ENCODE results near the gene LRRC63. TPM values are rescaled to one million over a fixed set of nuclear protein-coding genes. Genes with fewer than 3 reads are reported as not detected.

LRRC63 gene
- polyA plus RNA-seq, 3 donors = 0.36 TPM; not detected in 2

DNA sequence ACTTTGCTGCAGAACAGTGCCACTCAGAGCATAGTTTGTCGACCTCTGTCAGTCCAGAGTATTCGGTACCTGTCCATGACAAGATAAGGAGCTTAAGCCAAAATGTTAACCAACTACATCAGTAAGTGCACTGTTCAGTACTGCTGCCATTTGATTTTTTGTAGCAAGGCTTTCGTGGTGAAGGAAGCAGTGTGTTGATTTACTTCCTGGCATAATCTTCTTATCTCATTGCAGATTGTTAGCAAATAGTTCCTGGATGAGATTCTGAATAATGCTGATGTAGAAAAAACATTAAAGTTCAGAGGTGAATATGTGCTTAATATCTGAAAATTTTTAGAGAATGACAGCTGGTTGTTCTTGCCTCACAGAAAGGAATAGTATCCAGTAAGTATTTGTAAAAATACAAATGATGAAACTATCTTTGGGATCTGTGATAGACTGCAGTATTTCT is 85.7 kb downstream of the LRRC63 start:
- no peak overlapping the region for H2AFZ ChIP-seq (ENCODE audit: insufficient read depth, low read depth, low read length, poor library complexity, severe bottlenecking)
- peak overlapping the region in 1 of 2 donors; percentile 85 for H3K27ac ChIP-seq (ENCODE audit: low read depth in 1 of 2, low read length in 2 of 2)
- H3K27me3 Mint-ChIP-seq (ENCODE audit: low read depth in 3 of 3) = no peaks in the 10 kb centered on the region
- no peak overlapping the region for H3K4me3 Mint-ChIP-seq
- H4K20me1 ChIP-seq (ENCODE audit: insufficient read depth, low read length) = no peaks in the 10 kb centered on the region
- intact Hi-C loops (cut with micrococcal nuclease) = loop anchor here in 1 of 2 donors (5.0 kb wide), 1 partner anchor 130 kb away; no protein-coding TSS in a partner anchor
- no peak overlapping the region for H3K9ac ChIP-seq (ENCODE audit: insufficient read depth, low read length, poor library complexity, severe bottlenecking)
- peaks cover 0 to 4% of the 10 kb centered on the region in 2 donors for H3K9me3 ChIP-seq (replicated peaks in 1 of 2; ENCODE audit: control insufficient read depth in 1 of 2, insufficient read depth in 1 of 2, low read length in 2 of 2)
- H3K4me3 ChIP-seq (replicated peaks in 1 of 3; ENCODE audit: low read depth in 2 of 3, low read length in 3 of 3) = peak overlapping the region in 1 of 3 experiments; percentile 42
- H3K36me3 ChIP-seq (replicated peaks in 1 of 2; ENCODE audit: control insufficient read depth in 1 of 2, insufficient read depth in 2 of 2, low read length in 2 of 2) = no peaks in the 10 kb centered on the region
- TF ChIP-seq, protein P1, sequence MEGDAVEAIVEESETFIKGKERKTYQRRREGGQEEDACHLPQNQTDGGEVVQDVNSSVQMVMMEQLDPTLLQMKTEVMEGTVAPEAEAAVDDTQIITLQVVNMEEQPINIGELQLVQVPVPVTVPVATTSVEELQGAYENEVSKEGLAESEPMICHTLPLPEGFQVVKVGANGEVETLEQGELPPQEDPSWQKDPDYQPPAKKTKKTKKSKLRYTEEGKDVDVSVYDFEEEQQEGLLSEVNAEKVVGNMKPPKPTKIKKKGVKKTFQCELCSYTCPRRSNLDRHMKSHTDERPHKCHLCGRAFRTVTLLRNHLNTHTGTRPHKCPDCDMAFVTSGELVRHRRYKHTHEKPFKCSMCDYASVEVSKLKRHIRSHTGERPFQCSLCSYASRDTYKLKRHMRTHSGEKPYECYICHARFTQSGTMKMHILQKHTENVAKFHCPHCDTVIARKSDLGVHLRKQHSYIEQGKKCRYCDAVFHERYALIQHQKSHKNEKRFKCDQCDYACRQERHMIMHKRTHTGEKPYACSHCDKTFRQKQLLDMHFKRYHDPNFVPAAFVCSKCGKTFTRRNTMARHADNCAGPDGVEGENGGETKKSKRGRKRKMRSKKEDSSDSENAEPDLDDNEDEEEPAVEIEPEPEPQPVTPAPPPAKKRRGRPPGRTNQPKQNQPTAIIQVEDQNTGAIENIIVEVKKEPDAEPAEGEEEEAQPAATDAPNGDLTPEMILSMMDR (IDR thresholded peaks at IDR 0.05) = no peak
- H3K4me1 ChIP-seq (ENCODE audit: control insufficient read depth in 1 of 2, insufficient read depth in 2 of 2, low read length in 2 of 2) = peaks cover 42% of the 10 kb centered on the region in 2 donors
- WGBS (ENCODE audit: insufficient coverage) = no CpG with 5 or more reads among the region's 3 CpGs
- no peaks in the 10 kb centered on the region for H3K79me2 ChIP-seq (ENCODE audit: insufficient read depth, low read length)
- peaks cover 54% of the 10 kb centered on the region for H3K4me1 Mint-ChIP-seq
- H3K27me3 ChIP-seq (ENCODE audit: control insufficient read depth in 2 of 2, insufficient read depth in 2 of 2, low read length in 2 of 2) = no peaks in the 10 kb centered on the region
- H3K4me2 ChIP-seq (replicated peaks; ENCODE audit: extremely low read depth, low read length, poor library complexity, severe bottlenecking) = peak overlapping the region; percentile 41
- H3K27ac Mint-ChIP-seq = peak overlapping the region in 6 of 7 donors; percentile 91 to 96 (median 96)
- no peak for DNase-seq
- peaks cover 4 to 21% (median 15%) of the 10 kb centered on the region in 7 donors for H3K9me3 Mint-ChIP-seq
- peaks cover 0 to 4% of the 10 kb centered on the region in 2 donors for H3K36me3 Mint-ChIP-seq

DNA sequence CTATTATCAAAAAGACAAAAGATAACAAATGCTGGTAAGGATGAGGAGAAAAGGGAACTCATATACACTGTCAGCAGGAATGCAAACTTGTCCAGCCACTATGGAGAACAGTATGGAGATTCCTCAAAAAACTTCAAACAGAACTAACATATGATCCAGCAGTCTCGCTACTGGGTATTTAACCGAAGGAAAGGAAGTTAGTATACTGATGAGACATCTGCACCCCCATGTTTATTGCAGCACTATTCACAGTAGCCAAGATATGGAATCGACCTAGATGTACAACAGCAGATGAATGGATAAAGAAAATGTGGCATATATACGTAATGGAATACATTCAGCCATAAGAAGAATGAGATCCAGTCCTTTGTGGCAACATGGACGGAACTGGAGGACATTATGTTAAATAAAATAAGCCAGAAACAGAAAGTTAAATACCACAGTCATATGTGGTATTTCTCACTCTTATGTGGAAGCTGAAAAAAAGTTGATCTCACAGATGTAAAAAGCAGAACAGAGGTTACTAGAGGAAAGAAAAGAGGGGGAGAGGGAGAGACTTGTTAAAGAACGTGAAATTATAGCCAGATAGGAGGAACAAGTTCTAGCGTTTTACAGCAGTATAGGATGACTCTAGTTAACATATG is 92.1 kb downstream of the LRRC63 start:
- H3K4me3 Mint-ChIP-seq = peak overlapping the region; percentile 46 to 68
- H3K27ac ChIP-seq (ENCODE audit: low read depth in 1 of 2, low read length in 2 of 2) = peak overlapping the region in 1 of 2 donors; percentile 76

More for the DNA sequence above, 92.1 kb downstream of the LRRC63 start:
- TF ChIP-seq, protein P1 (IDR thresholded peaks at IDR 0.05) = no peak
- H3K27me3 ChIP-seq (ENCODE audit: control insufficient read depth in 2 of 2, insufficient read depth in 2 of 2, low read length in 2 of 2) = no peaks in the 10 kb centered on the region
- intact Hi-C loops (cut with micrococcal nuclease) = no loop called here
- H4K20me1 ChIP-seq (ENCODE audit: insufficient read depth, low read length) = no peaks in the 10 kb centered on the region
- Mint-ChIP-seq H3K27me3 (ENCODE audit: low read depth in 3 of 3) (peaks cover 0 to 4% (median 0%) of the 10 kb centered on the region in 3 donors), H3K9me3 (peaks cover 5 to 22% (median 15%) of the 10 kb centered on the region in 7 donors), H3K27ac (peak overlapping the region; percentile 70 to 86 (median 79)), H3K4me1 (peaks cover 26% of the 10 kb centered on the region), H3K36me3 (peaks cover 0 to 5% of the 10 kb centered on the region in 2 donors)
- H3K79me2 ChIP-seq (ENCODE audit: insufficient read depth, low read length) = no peaks in the 10 kb centered on the region
- peaks cover 0 to 4% of the 10 kb centered on the region in 2 donors for H3K9me3 ChIP-seq (replicated peaks in 1 of 2; ENCODE audit: control insufficient read depth in 1 of 2, insufficient read depth in 1 of 2, low read length in 2 of 2)
- H3K9ac ChIP-seq (ENCODE audit: insufficient read depth, low read length, poor library complexity, severe bottlenecking) = no peak overlapping the region
- H3K4me2 ChIP-seq (replicated peaks; ENCODE audit: extremely low read depth, low read length, poor library complexity, severe bottlenecking) = peak overlapping the region; percentile 50
- H3K4me3 ChIP-seq (replicated peaks in 1 of 3; ENCODE audit: low read depth in 2 of 3, low read length in 3 of 3) = peak overlapping the region; percentile 3 to 49 (median 22)
- H2AFZ ChIP-seq (ENCODE audit: insufficient read depth, low read depth, low read length, poor library complexity, severe bottlenecking) = peak overlapping the region; percentile 25
- no peaks in the 10 kb centered on the region for H3K36me3 ChIP-seq (replicated peaks in 1 of 2; ENCODE audit: control insufficient read depth in 1 of 2, insufficient read depth in 2 of 2, low read length in 2 of 2)
- DNase-seq = peak; percentile 39 to 70 (median 65)
- WGBS (ENCODE audit: insufficient coverage) = no CpG with 5 or more reads among the region's 7 CpGs
- H3K4me1 ChIP-seq (ENCODE audit: control insufficient read depth in 1 of 2, insufficient read depth in 2 of 2, low read length in 2 of 2) = peaks cover 14 to 19% of the 10 kb centered on the region in 2 donors

All from CD14-positive monocyte (primary cell).